Activated CD4-positive, alpha-beta memory T cell treated with anti-CD3 and anti-CD28 coated beads for 36 hours (primary cell): ENCODE results near the gene MYMX. TPM values are rescaled to one million over a fixed set of nuclear protein-coding genes. Genes with fewer than 3 reads are reported as not detected.

Experiments used
- CTCF ChIA-PET: fragments of 350-600 bp; sonication (Branson Sonifier 250); formaldehyde crosslinking; loops from one replicate; lab custom pipeline; 2021; ENCODE audit warnings: antibody characterized with exemption, inconsistent platforms; lab: Charles Lee
- POLR2A ChIA-PET: fragments of 350-600 bp; sonication (Branson Sonifier 250); formaldehyde crosslinking; loops from one replicate; lab custom pipeline; 2021; ENCODE audit warnings: antibody characterized with exemption; lab: Charles Lee
- DNase-seq: peaks from one replicate; pipeline ENCODE4 v3.0.0-alpha.2; 2020
- H3K27ac Mint-ChIP-seq: one replicate; pipeline ENCODE4 v1.8.0; 2021; ENCODE audit warnings: mixed read lengths
- H3K27me3 Mint-ChIP-seq: one replicate; pipeline ENCODE4 v1.8.0; 2021; ENCODE audit warnings: mixed read lengths
- H3K36me3 Mint-ChIP-seq: one replicate; pipeline ENCODE4 v1.8.0; 2021; ENCODE audit warnings: mixed read lengths
- H3K4me1 Mint-ChIP-seq: one replicate; pipeline ENCODE4 v1.8.0; 2021; ENCODE audit warnings: low read depth, mixed read lengths
- H3K4me3 Mint-ChIP-seq: one replicate; pipeline ENCODE4 v1.8.0; 2021; ENCODE audit warnings: mild to moderate bottlenecking, mixed read lengths
- H3K9me3 Mint-ChIP-seq: one replicate; pipeline ENCODE4 v1.8.0; 2021; ENCODE audit warnings: mixed read lengths
- intact Hi-C: fragments of 100-400 bp; cut with micrococcal nuclease; formaldehyde crosslinking; loops from one replicate; pipeline ENCODE4 v1.15.1; 2023
- total RNA-seq, 2 experiments: library from RNA; stranded (reverse); gene quantifications; one replicate each; pipeline ENCODE4 v1.2.3, GENCODE V29; 2021

MYMX gene
- total RNA-seq, 2 experiments from 2014 or later = not detected

- DNase-seq = peak; percentile 22
- intact Hi-C loops = loop anchor here (1.0 to 5.0 kb wide), 5 partner anchors 31 to 95 kb away; partner anchors contain the start of genes MRPL14, NFKBIE, SLC35B2 and TMEM63B
- peaks cover 4% of the 10 kb centered on the region for H3K36me3 Mint-ChIP-seq
- no peak overlapping the region for H3K4me3 Mint-ChIP-seq
- H3K4me1 Mint-ChIP-seq = peaks cover 34% of the 10 kb centered on the region
- H3K27me3 Mint-ChIP-seq = peaks cover 9% of the 10 kb centered on the region
- no peak overlapping the region for H3K27ac Mint-ChIP-seq
- ChIA-PET CTCF (interaction anchor here (0.7 to 4.0 kb wide), 15 partner anchors 10 to 116 kb away, joined by 3 to 29 read pairs (median 4); partner anchors contain the start of genes HSP90AB1 and SLC35B2), POLR2A (interaction anchor here (0.6 to 5.1 kb wide), 3 partner anchors 25 to 42 kb away, joined by 4 to 93 read pairs (median 5); partner anchors contain the start of genes HSP90AB1 and SLC35B2)
- H3K9me3 Mint-ChIP-seq = no peaks in the 10 kb centered on the region
Measured at GRCh38 chr6:44221961-44222335, 5.2 kb downstream of the MYMX start.

- ChIA-PET CTCF (interaction anchor here (0.6 to 4.0 kb wide), 14 partner anchors 12 to 90 kb away, joined by 3 to 31 read pairs (median 4); partner anchors contain the start of genes AARS2 and SLC35B2), POLR2A (interaction anchor here (0.6 to 5.1 kb wide), 5 partner anchors 12 to 42 kb away, joined by 3 to 93 read pairs (median 5); partner anchors contain the start of genes HSP90AB1 and SLC35B2)
- peak overlapping the region; percentile 29 for H3K27ac Mint-ChIP-seq
- H3K4me1 Mint-ChIP-seq = peaks cover 34% of the 10 kb centered on the region
- H3K36me3 Mint-ChIP-seq = peaks cover 7% of the 10 kb centered on the region
- no peaks in the 10 kb centered on the region for H3K9me3 Mint-ChIP-seq
- peak overlapping the region; percentile 66 for H3K4me3 Mint-ChIP-seq
- peaks cover 9% of the 10 kb centered on the region for H3K27me3 Mint-ChIP-seq
- peak; percentile 34 for DNase-seq
- intact Hi-C loops = loop anchor here (2.0 to 5.0 kb wide), 3 partner anchors 42 to 95 kb away; partner anchors contain the start of genes MRPL14, NFKBIE and TMEM63B
Measured at GRCh38 chr6:44222486-44223318, 6.0 kb downstream of the MYMX start.

DNA sequence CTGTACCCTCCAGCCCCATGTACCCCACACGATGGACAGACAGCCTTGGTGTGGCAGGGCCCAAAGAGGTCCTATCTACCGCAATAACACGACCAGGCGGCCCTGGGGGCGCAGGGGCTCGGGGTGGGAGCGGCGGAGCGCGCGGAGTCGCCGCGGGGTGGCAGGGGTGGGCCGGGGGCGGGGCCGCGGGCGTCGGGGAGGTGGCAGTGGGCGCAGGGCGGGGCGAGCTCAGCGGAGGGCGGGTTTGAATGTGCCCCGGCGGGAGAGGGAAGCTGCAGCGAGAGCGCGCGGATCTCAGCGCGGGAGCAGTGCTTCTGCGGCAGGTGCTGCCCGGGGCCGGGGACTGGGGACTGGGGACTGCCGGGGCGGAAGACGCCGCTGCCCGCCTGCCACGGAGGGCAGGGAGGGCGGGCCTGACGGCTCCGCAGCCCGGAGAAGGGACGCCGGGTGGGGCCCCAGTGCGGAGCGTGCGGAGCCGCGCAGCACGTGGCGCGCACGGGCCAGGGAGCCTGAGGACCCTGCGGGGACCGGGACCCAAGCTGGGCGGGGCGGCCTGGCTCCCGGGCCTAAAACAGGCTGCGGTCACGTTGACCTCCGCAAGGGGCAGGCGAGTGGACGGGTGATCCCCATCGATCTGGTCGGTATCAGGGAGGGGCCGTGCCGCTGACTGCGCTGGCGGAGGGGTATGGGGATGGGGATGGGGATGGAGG is 6.7 kb downstream of the MYMX start, which contains the start of gene SLC29A1:
SLC29A1 (plus strand) TSS at position 277 of the 710 bp plus-strand sequence. CDS start 3,719 bp downstream, outside the sequence.
- peaks cover 34% of the 10 kb centered on the region for H3K4me1 Mint-ChIP-seq
- peak within 1 kb of the TSS; percentile 64 for H3K27ac Mint-ChIP-seq
- peaks cover 4% of the 10 kb centered on the region for H3K27me3 Mint-ChIP-seq
- peaks cover 15% of the 10 kb centered on the region for H3K36me3 Mint-ChIP-seq
- no peaks in the 10 kb centered on the region for H3K9me3 Mint-ChIP-seq
- intact Hi-C loops = loop anchor here (1.0 to 5.0 kb wide), 5 partner anchors 14 to 96 kb away; partner anchors contain the start of genes MRPL14, NFKBIE and TMEM63B
- DNase-seq = peak; percentile 87
- ChIA-PET CTCF (interaction anchor here (0.6 to 4.0 kb wide), 18 partner anchors 9 to 160 kb away, joined by 3 to 31 read pairs (median 4); partner anchors contain the start of genes AARS2, HSP90AB1, SLC35B2 and TMEM151B), POLR2A (interaction anchor here (0.6 to 5.1 kb wide), 7 partner anchors 12 to 41 kb away, joined by 3 to 93 read pairs (median 6); partner anchors contain the start of genes HSP90AB1 and SLC35B2)
- peak within 1 kb of the TSS; percentile 88 for H3K4me3 Mint-ChIP-seq

DNA sequence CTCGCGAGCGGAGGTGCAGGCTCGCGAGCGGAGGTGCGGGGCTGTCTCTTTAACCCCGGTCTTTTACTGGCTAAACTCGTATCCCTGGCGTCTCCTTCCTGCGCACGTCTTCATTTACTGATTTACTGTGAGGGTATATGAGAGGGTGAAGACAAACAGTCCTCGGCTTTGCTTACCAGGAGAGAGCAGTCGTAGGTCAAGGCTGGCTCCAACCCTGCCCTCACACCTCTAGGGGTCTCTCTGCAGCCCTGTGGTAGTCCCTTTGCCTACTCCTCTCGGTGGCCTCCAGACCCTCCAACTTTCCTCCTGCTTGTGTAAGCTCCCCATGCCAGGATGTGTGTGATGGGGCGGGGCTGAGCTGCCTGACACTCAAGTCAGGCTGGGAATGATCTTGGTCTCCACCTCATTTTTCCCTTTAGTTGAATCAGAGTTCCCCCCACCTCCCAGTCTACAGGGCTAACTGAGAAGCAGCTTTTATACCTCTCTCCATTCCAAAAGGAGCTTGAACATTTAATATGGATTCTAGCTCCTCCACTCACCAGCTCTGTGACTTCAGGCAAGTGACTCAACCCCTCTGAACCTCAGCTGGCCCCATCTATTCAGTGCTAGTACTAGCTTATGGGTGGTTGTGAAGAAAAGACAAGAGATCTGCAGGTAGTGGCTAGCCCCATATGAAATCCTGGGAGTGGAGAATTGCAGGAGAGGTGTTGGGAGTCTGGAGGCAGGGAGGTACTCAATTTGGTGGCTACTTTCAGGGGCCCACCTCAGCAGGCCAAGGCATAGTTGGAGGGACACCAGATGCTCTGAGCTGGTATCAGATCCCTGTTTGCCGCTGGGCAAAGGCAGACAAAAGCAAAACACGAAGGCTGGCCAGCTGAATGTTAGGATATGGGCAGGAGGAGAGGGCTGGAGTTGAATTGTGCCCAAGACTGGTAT is 7.6 kb downstream of the MYMX start:
- DNase-seq = peak; percentile 41
- Mint-ChIP-seq H3K9me3 (no peaks in the 10 kb centered on the region), H3K4me1 (peaks cover 31% of the 10 kb centered on the region), H3K27me3 (no peaks in the 10 kb centered on the region), H3K36me3 (peaks cover 21% of the 10 kb centered on the region), H3K4me3 (peak overlapping the region; percentile 88), H3K27ac (peak overlapping the region; percentile 64)
- ChIA-PET POLR2A (interaction anchor here (1.0 to 5.1 kb wide), 6 partner anchors 11 to 38 kb away, joined by 4 to 93 read pairs (median 9); partner anchors contain the start of genes HSP90AB1 and SLC35B2), CTCF (interaction anchor here (0.6 to 4.0 kb wide), 21 partner anchors 9 to 159 kb away, joined by 3 to 31 read pairs (median 4); partner anchors contain the start of genes AARS2, HSP90AB1, SLC35B2 and TMEM151B)
- intact Hi-C loops = loop anchor here (1.0 to 5.0 kb wide), 4 partner anchors 13 to 97 kb away; partner anchors contain the start of genes MRPL14 and TMEM63B

GRCh38 chr6:44224965-44225305 is 8.2 kb downstream of the MYMX start:
- no peaks in the 10 kb centered on the region for H3K9me3 Mint-ChIP-seq
- H3K4me3 Mint-ChIP-seq = peak overlapping the region; percentile 88
- intact Hi-C loops = loop anchor here (1.0 to 5.0 kb wide), 4 partner anchors 12 to 98 kb away; partner anchors contain the start of genes MRPL14 and TMEM63B

GRCh38 chr6:44225579-44226325 is 9.0 kb downstream of the MYMX start:
- H3K4me3 Mint-ChIP-seq = peak overlapping the region; percentile 29
- intact Hi-C loops = no loop called here
- H3K27ac Mint-ChIP-seq = no peak overlapping the region
- H3K4me1 Mint-ChIP-seq = peaks cover 31% of the 10 kb centered on the region
- H3K9me3 Mint-ChIP-seq = no peaks in the 10 kb centered on the region
- H3K27me3 Mint-ChIP-seq = no peaks in the 10 kb centered on the region
- DNase-seq = no peak
- ChIA-PET POLR2A (interaction anchor here (1.4 to 5.1 kb wide), 3 partner anchors 12 to 29 kb away, joined by 6 to 93 read pairs (median 12); partner anchors contain the start of gene HSP90AB1), CTCF (interaction anchor here (1.0 to 4.0 kb wide), 6 partner anchors 10 to 79 kb away, joined by 3 to 31 read pairs (median 4); no protein-coding TSS in a partner anchor)
- H3K36me3 Mint-ChIP-seq = peaks cover 29% of the 10 kb centered on the region

More at GRCh38 chr6:44224965-44225305, 8.2 kb downstream of the MYMX start:
- no peak for DNase-seq
- Mint-ChIP-seq H3K36me3 (peaks cover 25% of the 10 kb centered on the region), H3K27ac (no peak overlapping the region), H3K27me3 (no peaks in the 10 kb centered on the region), H3K4me1 (peaks cover 31% of the 10 kb centered on the region)
- POLR2A ChIA-PET = interaction anchor here (1.2 to 5.1 kb wide), 5 partner anchors 10 to 32 kb away, joined by 6 to 93 read pairs (median 12); partner anchors contain the start of genes HSP90AB1 and SLC35B2
- CTCF ChIA-PET = interaction anchor here (0.9 to 4.0 kb wide), 17 partner anchors 8 to 113 kb away, joined by 3 to 31 read pairs (median 4); partner anchors contain the start of genes AARS2, HSP90AB1, SLC35B2 and TMEM151B

GRCh38 chr6:44226368-44227147 is 9.8 kb downstream of the MYMX start:
- no peak for DNase-seq
- Mint-ChIP-seq H3K27ac (no peak overlapping the region), H3K36me3 (peaks cover 36% of the 10 kb centered on the region), H3K27me3 (no peaks in the 10 kb centered on the region), H3K4me1 (peaks cover 25% of the 10 kb centered on the region), H3K9me3 (no peaks in the 10 kb centered on the region), H3K4me3 (no peak overlapping the region)
- POLR2A ChIA-PET = interaction anchor here (0.9 to 1.2 kb wide), 2 partner anchors 10 to 16 kb away, joined by 3 to 4 read pairs; no protein-coding TSS in a partner anchor
- CTCF ChIA-PET = interaction anchor here (1.0 to 3.7 kb wide), 2 partner anchors 9 to 53 kb away, joined by 3 to 31 read pairs; no protein-coding TSS in a partner anchor
- intact Hi-C loops = no loop called here

- H3K4me3 Mint-ChIP-seq = no peak overlapping the region
- H3K9me3 Mint-ChIP-seq = no peaks in the 10 kb centered on the region
- intact Hi-C loops = no loop called here
- H3K27ac Mint-ChIP-seq = no peak overlapping the region
- POLR2A ChIA-PET = interaction anchor here (0.9 to 1.2 kb wide), 2 partner anchors 10 to 15 kb away, joined by 3 to 4 read pairs; no protein-coding TSS in a partner anchor
- DNase-seq = no peak
- H3K27me3 Mint-ChIP-seq = no peaks in the 10 kb centered on the region
- CTCF ChIA-PET = no interaction called here
- H3K4me1 Mint-ChIP-seq = peaks cover 20% of the 10 kb centered on the region
- H3K36me3 Mint-ChIP-seq = peaks cover 41% of the 10 kb centered on the region
Measured at GRCh38 chr6:44227148-44227793, 10.5 kb downstream of the MYMX start.
